ENCODE measurements around the gene SP2.

- TF ChIP-seq CTCF (IDR thresholded peaks at IDR 0.05) (no peak), POLR2AphosphoS5 (IDR thresholded peaks at IDR 0.05) (peak; percentile 78 to 95)
Observed at GRCh38 chr17:47895347-47895855, 635 bp upstream of the SP2 start.

Data from upper lobe of left lung (tissue), 4 donors.